ENCODE results near the gene CHL1.

The CHL1 gene

GRCh38 chr3:284322-284721, 87.8 kb downstream of the CHL1 start:
- Histone ChIP-seq H3K27me3 (ENCODE audit: insufficient read depth, poor library complexity, severe bottlenecking) (no peaks in the 10 kb centered on the region), H3K4me3 (ENCODE audit: severe bottlenecking) (no peak overlapping the region), H3K4me1 (ENCODE audit: insufficient read depth, poor library complexity, severe bottlenecking) (no peaks in the 10 kb centered on the region), H3K27ac (ENCODE audit: poor library complexity, severe bottlenecking) (no peak overlapping the region), H3K36me3 (ENCODE audit: low read depth) (no peaks in the 10 kb centered on the region), H3K9me3 (ENCODE audit: severe bottlenecking) (no peaks in the 10 kb centered on the region)
- no peak for TF ChIP-seq CTCF (IDR thresholded peaks at IDR 0.05; ENCODE audit: poor library complexity, severe bottlenecking)
- ATAC-seq (ENCODE audit: low read depth) (no peak), DNase-seq (ENCODE audit: low spot score) (no peak)

- TF ChIP-seq CTCF (IDR thresholded peaks at IDR 0.05; ENCODE audit: poor library complexity, severe bottlenecking) = no peak
- DNase-seq (ENCODE audit: low spot score) = no peak
These were observed 91.9 kb downstream of the CHL1 start for GRCh38 chr3:288417-288816.

GRCh38 chr3:291028-291427, 94.5 kb downstream of the CHL1 start:
- H3K27ac ChIP-seq (ENCODE audit: poor library complexity, severe bottlenecking) = no peak overlapping the region
- no peaks in the 10 kb centered on the region for H3K36me3 ChIP-seq (ENCODE audit: low read depth)
- DNase-seq (ENCODE audit: low spot score) = no peak
- peaks cover 6% of the 10 kb centered on the region for H3K4me1 ChIP-seq (ENCODE audit: insufficient read depth, poor library complexity, severe bottlenecking)
- H3K27me3 ChIP-seq (ENCODE audit: insufficient read depth, poor library complexity, severe bottlenecking) = no peaks in the 10 kb centered on the region
- TF ChIP-seq CTCF (IDR thresholded peaks at IDR 0.05; ENCODE audit: poor library complexity, severe bottlenecking) = no peak
- no peaks in the 10 kb centered on the region for H3K9me3 ChIP-seq (ENCODE audit: severe bottlenecking)
- ATAC-seq (ENCODE audit: low read depth) = no peak
- no peak overlapping the region for H3K4me3 ChIP-seq (ENCODE audit: severe bottlenecking)

More at GRCh38 chr3:288417-288816, 91.9 kb downstream of the CHL1 start:
- Histone ChIP-seq H3K36me3 (ENCODE audit: low read depth) (no peaks in the 10 kb centered on the region), H3K9me3 (ENCODE audit: severe bottlenecking) (no peaks in the 10 kb centered on the region), H3K27me3 (ENCODE audit: insufficient read depth, poor library complexity, severe bottlenecking) (no peaks in the 10 kb centered on the region), H3K27ac (ENCODE audit: poor library complexity, severe bottlenecking) (no peak overlapping the region), H3K4me1 (ENCODE audit: insufficient read depth, poor library complexity, severe bottlenecking) (no peaks in the 10 kb centered on the region), H3K4me3 (ENCODE audit: severe bottlenecking) (no peak overlapping the region)
- no peak for ATAC-seq (ENCODE audit: low read depth)

- no peak overlapping the region for H3K27ac ChIP-seq (ENCODE audit: poor library complexity, severe bottlenecking)
- H3K4me1 ChIP-seq (ENCODE audit: insufficient read depth, poor library complexity, severe bottlenecking) = peaks cover 6% of the 10 kb centered on the region
- no peak for TF ChIP-seq CTCF (IDR thresholded peaks at IDR 0.05; ENCODE audit: poor library complexity, severe bottlenecking)
- no peak for ATAC-seq (ENCODE audit: low read depth)
- H3K27me3 ChIP-seq (ENCODE audit: insufficient read depth, poor library complexity, severe bottlenecking) = no peaks in the 10 kb centered on the region
- H3K9me3 ChIP-seq (ENCODE audit: severe bottlenecking) = no peaks in the 10 kb centered on the region
- no peaks in the 10 kb centered on the region for H3K36me3 ChIP-seq (ENCODE audit: low read depth)
- no peak for DNase-seq (ENCODE audit: low spot score)
- no peak overlapping the region for H3K4me3 ChIP-seq (ENCODE audit: severe bottlenecking)
These were observed 95.3 kb downstream of the CHL1 start for GRCh38 chr3:291646-292436.

GRCh38 chr3:294096-294495, 97.5 kb downstream of the CHL1 start:
- Histone ChIP-seq H3K36me3 (ENCODE audit: low read depth) (no peaks in the 10 kb centered on the region), H3K27ac (ENCODE audit: poor library complexity, severe bottlenecking) (no peak overlapping the region), H3K4me3 (ENCODE audit: severe bottlenecking) (no peak overlapping the region), H3K4me1 (ENCODE audit: insufficient read depth, poor library complexity, severe bottlenecking) (peaks cover 6% of the 10 kb centered on the region), H3K9me3 (ENCODE audit: severe bottlenecking) (no peaks in the 10 kb centered on the region), H3K27me3 (ENCODE audit: insufficient read depth, poor library complexity, severe bottlenecking) (no peaks in the 10 kb centered on the region)
- no peak for DNase-seq (ENCODE audit: low spot score)
- ATAC-seq (ENCODE audit: low read depth) = peak; percentile 93
- no peak for TF ChIP-seq CTCF (IDR thresholded peaks at IDR 0.05; ENCODE audit: poor library complexity, severe bottlenecking)
